ENCODE data around the gene ZDHHC5.
"Not testable (repeated sequence)": the region's sequence is repeated elsewhere in the genome, so short reads cannot be mapped to it uniquely, and the experiment has no call there.

The ZDHHC5 gene

GRCh38 chr11:57667117-57667735, 688 bp upstream of the ZDHHC5 start:
- no peaks in the 10 kb centered on the region for H3K27me3 Mint-ChIP-seq (ENCODE audit: low read depth)
- peak overlapping the region; percentile 89 for H3K4me3 Mint-ChIP-seq
- peak; percentile 92 for DNase-seq (ENCODE audit: low spot score)
- H3K4me1 Mint-ChIP-seq (ENCODE audit: low read depth) = peaks cover 18% of the 10 kb centered on the region
- peaks cover 9% of the 10 kb centered on the region for H3K36me3 Mint-ChIP-seq (ENCODE audit: low read depth)
- H3K27ac Mint-ChIP-seq = peak overlapping the region; percentile 98
- H3K9me3 Mint-ChIP-seq = no peaks in the 10 kb centered on the region

GRCh38 chr11:57668434-57668782, 494 bp downstream of the ZDHHC5 start:
- no peaks in the 10 kb centered on the region for H3K9me3 Mint-ChIP-seq

GRCh38 chr11:57674251-57674650, 6.3 kb downstream of the ZDHHC5 start:
- Mint-ChIP-seq H3K27ac (no peak overlapping the region), H3K9me3 (no peaks in the 10 kb centered on the region), H3K4me3 (no peak overlapping the region), H3K36me3 (ENCODE audit: low read depth) (peaks cover 49% of the 10 kb centered on the region), H3K4me1 (ENCODE audit: low read depth) (peaks cover 35% of the 10 kb centered on the region), H3K27me3 (ENCODE audit: low read depth) (no peaks in the 10 kb centered on the region)
- no peak for DNase-seq (ENCODE audit: low spot score)

More at GRCh38 chr11:57668434-57668782, 494 bp downstream of the ZDHHC5 start:
- no peak for DNase-seq (ENCODE audit: low spot score)
- peaks cover 14% of the 10 kb centered on the region for H3K36me3 Mint-ChIP-seq (ENCODE audit: low read depth)
- H3K4me1 Mint-ChIP-seq (ENCODE audit: low read depth) = peaks cover 23% of the 10 kb centered on the region
- H3K27me3 Mint-ChIP-seq (ENCODE audit: low read depth) = no peaks in the 10 kb centered on the region
- peak overlapping the region; percentile 98 for H3K27ac Mint-ChIP-seq
- H3K4me3 Mint-ChIP-seq = peak overlapping the region; percentile 89

GRCh38 chr11:57675176-57675941, 7.4 kb downstream of the ZDHHC5 start:
- no peak overlapping the region for H3K27ac Mint-ChIP-seq

GRCh38 chr11:57679396-57679795, 11.5 kb downstream of the ZDHHC5 start:
- no peak for DNase-seq (ENCODE audit: low spot score)
- H3K27me3 Mint-ChIP-seq (ENCODE audit: low read depth) = no peaks in the 10 kb centered on the region
- no peak overlapping the region for H3K27ac Mint-ChIP-seq
- no peak overlapping the region for H3K4me3 Mint-ChIP-seq
- peaks cover 41% of the 10 kb centered on the region for H3K4me1 Mint-ChIP-seq (ENCODE audit: low read depth)
- no peaks in the 10 kb centered on the region for H3K9me3 Mint-ChIP-seq
- peaks cover 62% of the 10 kb centered on the region for H3K36me3 Mint-ChIP-seq (ENCODE audit: low read depth)

More at GRCh38 chr11:57675176-57675941, 7.4 kb downstream of the ZDHHC5 start:
- H3K36me3 Mint-ChIP-seq (ENCODE audit: low read depth) = peaks cover 49% of the 10 kb centered on the region
- no peaks in the 10 kb centered on the region for H3K27me3 Mint-ChIP-seq (ENCODE audit: low read depth)
- peaks cover 41% of the 10 kb centered on the region for H3K4me1 Mint-ChIP-seq (ENCODE audit: low read depth)
- no peak for DNase-seq (ENCODE audit: low spot score)
- H3K9me3 Mint-ChIP-seq = no peaks in the 10 kb centered on the region
- no peak overlapping the region for H3K4me3 Mint-ChIP-seq

GRCh38 chr11:57680552-57680874, 12.6 kb downstream of the ZDHHC5 start:
- H3K4me1 Mint-ChIP-seq (ENCODE audit: low read depth) = peaks cover 39% of the 10 kb centered on the region
- H3K27ac Mint-ChIP-seq = peak overlapping the region; percentile 3
- no peak for DNase-seq (ENCODE audit: low spot score)
- H3K4me3 Mint-ChIP-seq = no peak overlapping the region
- H3K36me3 Mint-ChIP-seq (ENCODE audit: low read depth) = peaks cover 62% of the 10 kb centered on the region
- H3K9me3 Mint-ChIP-seq = no peaks in the 10 kb centered on the region
- H3K27me3 Mint-ChIP-seq (ENCODE audit: low read depth) = no peaks in the 10 kb centered on the region

GRCh38 chr11:57681168-57681567, 13.3 kb downstream of the ZDHHC5 start:
- no peaks in the 10 kb centered on the region for H3K9me3 Mint-ChIP-seq
- H3K27ac Mint-ChIP-seq = no peak overlapping the region
- H3K36me3 Mint-ChIP-seq (ENCODE audit: low read depth) = peaks cover 59% of the 10 kb centered on the region
- no peak for DNase-seq (ENCODE audit: low spot score)
- no peak overlapping the region for H3K4me3 Mint-ChIP-seq
- peaks cover 32% of the 10 kb centered on the region for H3K4me1 Mint-ChIP-seq (ENCODE audit: low read depth)
- H3K27me3 Mint-ChIP-seq (ENCODE audit: low read depth) = no peaks in the 10 kb centered on the region

- H3K27me3 Mint-ChIP-seq (ENCODE audit: low read depth); H3K9me3 Mint-ChIP-seq; H3K27ac Mint-ChIP-seq; DNase-seq (ENCODE audit: low spot score); H3K4me3 Mint-ChIP-seq; H3K4me1 Mint-ChIP-seq (ENCODE audit: low read depth): not testable (repeated sequence)
- peaks cover 51% of the 10 kb centered on the region for H3K36me3 Mint-ChIP-seq (ENCODE audit: low read depth)
Measured at GRCh38 chr11:57690474-57690873, 22.6 kb downstream of the ZDHHC5 start.

GRCh38 chr11:57698843-57699365, 31.0 kb downstream of the ZDHHC5 start:
- Mint-ChIP-seq H3K27ac (no peak overlapping the region), H3K9me3 (no peaks in the 10 kb centered on the region)

GRCh38 chr11:57699813-57700212, 31.9 kb downstream of the ZDHHC5 start:
- no peak overlapping the region for H3K27ac Mint-ChIP-seq
- no peaks in the 10 kb centered on the region for H3K27me3 Mint-ChIP-seq (ENCODE audit: low read depth)
- H3K36me3 Mint-ChIP-seq (ENCODE audit: low read depth) = peaks cover 58% of the 10 kb centered on the region
- no peak for DNase-seq (ENCODE audit: low spot score)
- H3K9me3 Mint-ChIP-seq = no peaks in the 10 kb centered on the region
- H3K4me1 Mint-ChIP-seq (ENCODE audit: low read depth) = no peaks in the 10 kb centered on the region
- H3K4me3 Mint-ChIP-seq = no peak overlapping the region

More at GRCh38 chr11:57698843-57699365, 31.0 kb downstream of the ZDHHC5 start:
- Mint-ChIP-seq H3K4me1 (ENCODE audit: low read depth) (no peaks in the 10 kb centered on the region), H3K4me3 (no peak overlapping the region), H3K36me3 (ENCODE audit: low read depth) (peaks cover 50% of the 10 kb centered on the region), H3K27me3 (ENCODE audit: low read depth) (no peaks in the 10 kb centered on the region)
- DNase-seq (ENCODE audit: low spot score) = no peak

GRCh38 chr11:57700425-57700824, 32.5 kb downstream of the ZDHHC5 start:
- Mint-ChIP-seq H3K27me3 (ENCODE audit: low read depth) (no peaks in the 10 kb centered on the region), H3K36me3 (ENCODE audit: low read depth) (peaks cover 57% of the 10 kb centered on the region), H3K4me1 (ENCODE audit: low read depth) (no peaks in the 10 kb centered on the region), H3K4me3 (no peak overlapping the region), H3K9me3 (no peaks in the 10 kb centered on the region), H3K27ac (no peak overlapping the region)
- DNase-seq (ENCODE audit: low spot score) = no peak

GRCh38 chr11:57703341-57703740, 35.4 kb downstream of the ZDHHC5 start:
- DNase-seq (ENCODE audit: low spot score) = no peak
- Mint-ChIP-seq H3K27me3 (ENCODE audit: low read depth) (no peaks in the 10 kb centered on the region), H3K4me3 (no peak overlapping the region), H3K9me3 (no peaks in the 10 kb centered on the region), H3K27ac (no peak overlapping the region), H3K4me1 (ENCODE audit: low read depth) (peaks cover 2% of the 10 kb centered on the region), H3K36me3 (ENCODE audit: low read depth) (peaks cover 47% of the 10 kb centered on the region)

- peaks cover 34% of the 10 kb centered on the region for H3K36me3 Mint-ChIP-seq (ENCODE audit: low read depth)
Measured at GRCh38 chr11:57704932-57705331, 37.0 kb downstream of the ZDHHC5 start.

GRCh38 chr11:57705432-57705831, 37.5 kb downstream of the ZDHHC5 start:
- not testable (repeated sequence) for H3K4me3 Mint-ChIP-seq; DNase-seq (ENCODE audit: low spot score); H3K27ac Mint-ChIP-seq; H3K27me3 Mint-ChIP-seq (ENCODE audit: low read depth); H3K9me3 Mint-ChIP-seq
- Mint-ChIP-seq H3K4me1 (ENCODE audit: low read depth) (peaks cover 11% of the 10 kb centered on the region), H3K36me3 (ENCODE audit: low read depth) (peaks cover 32% of the 10 kb centered on the region)

More at GRCh38 chr11:57704932-57705331, 37.0 kb downstream of the ZDHHC5 start:
- Mint-ChIP-seq H3K9me3 (no peaks in the 10 kb centered on the region), H3K27me3 (ENCODE audit: low read depth) (no peaks in the 10 kb centered on the region), H3K4me1 (ENCODE audit: low read depth) (peaks cover 8% of the 10 kb centered on the region), H3K27ac (no peak overlapping the region), H3K4me3 (no peak overlapping the region)
- DNase-seq (ENCODE audit: low spot score) = no peak
